ENCODE results near the gene ITPKB.
A peak's percentile ranks its signal among the peaks of the same experiment; 100 is the strongest.
"Not testable (repeated sequence)": the region's sequence is repeated elsewhere in the genome, so short reads cannot be mapped to it uniquely, and the experiment has no call there.

Gene ITPKB

DNA sequence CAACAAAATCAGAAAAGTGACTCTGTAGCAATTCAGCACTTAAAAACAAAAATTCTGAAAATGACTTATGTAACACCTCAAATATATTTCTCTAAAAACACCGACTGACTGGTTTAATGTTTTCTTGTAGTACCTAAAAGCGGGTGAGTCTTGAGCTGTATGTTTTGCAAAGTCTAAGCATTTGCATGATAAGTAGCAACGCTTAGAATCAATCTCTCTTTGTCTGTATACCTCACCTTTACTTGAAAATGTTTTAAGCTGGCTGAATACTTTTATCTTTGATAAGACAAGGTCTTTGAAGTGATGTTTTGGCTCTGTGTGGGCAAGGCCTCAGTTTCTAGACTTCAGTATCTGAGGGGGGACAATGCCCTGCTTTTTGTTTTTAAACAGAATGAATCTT is 8.2 kb downstream of the ITPKB start:
- no peak for DNase-seq

DNA sequence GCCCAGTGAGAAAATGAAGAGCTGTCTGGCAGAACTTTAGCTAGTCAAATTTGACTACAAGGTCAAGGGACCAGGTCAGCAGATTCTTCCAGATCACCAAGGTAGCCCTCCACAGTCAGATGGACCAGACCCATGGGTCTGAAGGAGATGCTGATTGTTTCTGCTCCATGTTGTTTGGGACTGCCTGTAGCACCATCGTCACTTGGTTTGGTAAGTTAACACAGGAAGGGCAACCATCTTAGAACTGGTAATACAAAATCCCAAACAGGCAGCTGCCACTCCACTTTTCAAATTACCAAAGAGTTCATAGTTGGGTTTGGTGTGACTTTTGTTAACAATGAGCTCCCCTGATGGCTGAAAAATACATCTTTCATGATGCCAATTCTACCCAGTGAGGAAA is 9.0 kb downstream of the ITPKB start:
- DNase-seq = no peak

- no peak for DNase-seq
Observed at GRCh38 chr1:226728448-226728847, 10.6 kb downstream of the ITPKB start.

DNA sequence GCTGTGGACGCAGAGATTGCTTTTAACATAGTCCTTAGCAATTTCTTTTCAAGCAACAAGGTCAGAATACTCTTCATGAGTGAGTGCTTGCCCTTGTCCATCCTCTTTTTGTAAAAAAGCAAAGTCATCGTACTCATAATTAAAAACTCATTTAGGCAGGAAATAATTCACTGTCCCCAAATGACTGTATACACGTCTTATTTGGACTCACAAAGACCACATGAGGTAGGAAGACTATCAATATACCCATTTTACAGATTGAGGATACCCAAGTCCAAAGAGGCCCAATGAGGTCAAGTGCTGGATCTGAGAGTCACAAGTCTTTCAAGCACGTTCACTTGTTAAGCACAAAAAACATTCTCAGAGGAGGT is 13.2 kb downstream of the ITPKB start:
- no peak for DNase-seq

- no peak for DNase-seq
Observed at GRCh38 chr1:226723657-226724532, 15.2 kb downstream of the ITPKB start.

- DNase-seq = no peak
Observed at GRCh38 chr1:226722901-226723656, 16.0 kb downstream of the ITPKB start.

GRCh38 chr1:226722240-226722900 is 16.7 kb downstream of the ITPKB start:
- DNase-seq = no peak

GRCh38 chr1:226720574-226720973 is 18.5 kb downstream of the ITPKB start:
- DNase-seq = not testable (repeated sequence)

DNA sequence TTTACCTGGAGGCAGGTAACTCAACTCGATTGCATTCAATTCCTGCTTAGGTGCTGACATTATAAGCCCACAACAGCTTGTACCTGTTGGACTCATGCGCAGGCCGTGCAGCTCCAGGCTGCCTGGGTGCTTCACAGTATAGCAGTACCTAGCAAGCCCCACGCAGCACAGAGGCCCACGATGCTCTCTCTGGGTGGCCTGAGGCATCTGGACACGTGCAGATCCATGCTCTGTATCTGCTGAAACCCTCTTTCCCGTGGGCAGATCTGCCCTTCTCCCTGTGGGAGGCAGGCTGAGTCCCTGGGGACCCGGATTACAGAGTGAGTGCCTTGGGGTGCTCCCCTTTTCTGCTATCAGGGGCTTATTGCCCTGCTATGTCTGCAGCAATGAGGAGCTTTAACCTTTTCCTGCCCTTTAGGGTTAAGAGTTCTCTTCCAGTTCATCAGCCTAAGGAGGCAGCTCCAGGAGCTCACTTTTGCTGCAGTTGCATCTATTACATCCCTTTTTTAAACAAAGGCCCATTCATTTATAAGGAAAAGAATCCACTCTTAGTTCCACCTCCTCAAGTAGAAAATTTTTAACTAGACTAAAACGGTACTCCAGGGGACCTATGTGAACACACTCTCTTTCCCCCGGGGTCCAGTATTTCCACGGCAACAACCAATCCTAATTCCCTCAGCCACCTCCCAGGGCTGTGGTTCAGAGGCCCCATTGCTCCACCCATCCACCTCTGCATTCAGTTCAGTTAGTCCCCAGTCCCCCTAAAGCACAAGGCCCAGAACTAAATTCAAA is 19.3 kb downstream of the ITPKB start:
- no peak for DNase-seq

DNA sequence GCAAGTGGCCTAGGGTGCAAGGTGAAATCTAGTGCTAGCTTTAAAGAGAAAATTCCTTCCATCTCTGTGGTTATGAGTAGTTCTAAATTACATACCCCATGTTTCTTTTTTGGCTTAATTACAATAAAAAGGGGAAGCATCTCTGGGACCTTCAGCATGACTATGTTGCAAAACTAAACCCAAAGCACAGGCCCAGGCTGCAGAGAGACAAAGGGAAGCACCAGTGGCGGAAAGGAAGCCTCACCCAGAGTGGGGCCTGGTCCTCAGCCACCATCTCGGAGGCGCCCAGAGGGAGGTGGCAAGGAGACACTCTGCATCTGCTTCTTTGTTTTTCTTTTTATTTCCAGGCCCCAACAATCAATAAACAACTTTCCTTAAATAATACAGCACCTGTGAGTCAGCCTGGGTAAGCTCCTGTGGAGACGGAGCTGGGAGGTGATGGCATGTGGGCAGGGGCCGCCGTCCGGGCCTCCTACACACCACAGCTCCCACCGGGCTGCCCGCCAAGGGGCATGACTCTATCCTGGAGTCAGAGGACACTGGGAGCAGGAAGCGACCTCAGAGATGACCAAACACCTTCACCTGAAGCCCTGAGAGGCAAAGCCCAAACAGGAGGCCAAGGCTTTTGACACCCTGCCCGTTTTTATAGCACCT is 21.7 kb downstream of the ITPKB start:
- DNase-seq = no peak

- DNase-seq = no peak
Observed at GRCh38 chr1:226716577-226716976, 22.5 kb downstream of the ITPKB start.

DNA sequence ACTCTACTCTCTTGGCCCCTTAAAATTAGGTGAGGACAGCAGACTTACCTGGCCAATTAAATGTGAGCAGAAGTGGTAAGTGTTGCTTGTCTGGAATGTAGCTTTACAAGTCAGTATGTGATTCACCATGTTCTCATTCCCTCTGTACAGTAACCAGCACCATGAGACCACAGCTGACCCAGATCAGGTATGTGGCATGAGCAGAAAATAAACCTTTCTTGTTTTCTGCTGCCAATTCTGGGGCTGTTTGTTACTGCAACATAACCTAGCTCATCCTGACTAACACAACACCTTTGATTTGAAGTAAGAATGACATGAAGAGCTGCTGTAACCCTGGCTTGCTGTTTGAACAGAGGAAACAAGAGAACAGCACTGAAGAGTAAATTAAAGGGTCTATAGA is 24.9 kb downstream of the ITPKB start:
- DNase-seq = no peak

DNA sequence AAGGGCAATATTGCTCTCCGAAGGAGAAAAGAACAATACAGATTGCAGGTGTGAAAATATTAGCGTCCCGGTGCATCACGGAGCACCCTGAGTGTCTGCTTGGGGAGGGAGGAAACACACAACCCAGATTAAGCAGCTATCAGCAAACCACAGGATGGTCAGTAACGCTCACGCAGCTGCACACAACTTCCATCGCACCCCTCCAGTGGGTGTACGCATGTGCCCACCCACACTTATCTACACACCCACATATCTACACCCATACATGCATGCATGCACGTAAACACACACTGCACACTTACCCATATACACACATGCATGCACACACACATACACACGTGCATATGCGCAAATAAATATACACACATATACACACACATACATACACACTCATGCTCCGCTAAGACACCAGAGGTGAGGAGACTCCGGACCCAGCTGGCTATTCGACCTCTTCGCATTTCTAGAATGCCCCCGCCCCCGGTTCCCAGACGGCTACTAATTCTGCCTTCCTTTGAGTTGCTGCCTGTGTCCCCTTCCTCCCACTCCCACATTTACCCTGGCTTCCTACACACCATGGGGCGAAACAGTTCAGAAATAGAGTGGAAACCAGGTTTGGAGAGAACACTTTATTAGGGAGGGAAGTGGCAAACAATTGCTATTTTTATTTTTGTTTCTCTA is 26.2 kb downstream of the ITPKB start:
- DNase-seq = no peak

- peak in 1 of 2 experiments; percentile 42 for DNase-seq
Observed at GRCh38 chr1:226711976-226712741, 26.9 kb downstream of the ITPKB start.

DNA sequence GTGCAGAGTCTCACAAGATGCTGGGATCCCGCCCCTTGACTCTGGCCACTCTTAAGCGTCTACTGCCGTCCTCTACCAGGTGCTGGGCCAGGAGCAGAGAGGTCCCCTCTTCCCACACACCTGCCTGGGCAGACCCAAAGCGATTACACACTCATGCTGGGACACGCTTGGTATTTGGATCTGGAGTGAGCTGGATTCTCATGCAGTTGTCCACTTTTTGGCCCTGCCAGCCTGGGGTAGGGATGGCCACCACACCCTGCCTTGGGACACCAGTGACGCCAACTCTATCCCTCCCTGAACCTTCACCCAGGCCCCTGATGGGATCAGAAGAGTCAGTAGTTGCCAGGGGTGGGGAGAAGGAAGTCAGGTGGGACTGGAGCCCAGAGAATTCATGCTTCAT is 28.6 kb downstream of the ITPKB start:
- DNase-seq = no peak

DNA sequence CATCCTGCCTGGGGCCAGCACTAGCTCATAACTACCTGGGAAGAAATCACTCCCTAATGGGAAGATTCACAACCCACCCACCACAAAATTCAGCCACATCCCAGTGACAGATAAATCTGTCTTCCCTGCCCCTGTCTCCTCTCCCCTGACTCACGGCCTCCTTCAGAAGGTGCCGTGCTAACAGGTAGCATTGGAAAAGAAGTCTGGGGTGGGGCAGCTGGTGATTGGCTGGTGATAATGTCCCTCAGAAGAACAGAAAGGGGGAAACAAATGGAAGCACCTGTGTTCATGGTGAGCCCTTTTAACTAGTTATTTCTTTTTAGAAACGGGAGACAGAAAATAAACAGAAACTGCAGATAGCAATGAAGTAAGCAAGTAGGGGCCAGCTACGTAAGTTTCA is 29.1 kb downstream of the ITPKB start:
- DNase-seq = no peak

GRCh38 chr1:226708967-226709396 is 30.1 kb downstream of the ITPKB start:
- no peak for DNase-seq

DNA sequence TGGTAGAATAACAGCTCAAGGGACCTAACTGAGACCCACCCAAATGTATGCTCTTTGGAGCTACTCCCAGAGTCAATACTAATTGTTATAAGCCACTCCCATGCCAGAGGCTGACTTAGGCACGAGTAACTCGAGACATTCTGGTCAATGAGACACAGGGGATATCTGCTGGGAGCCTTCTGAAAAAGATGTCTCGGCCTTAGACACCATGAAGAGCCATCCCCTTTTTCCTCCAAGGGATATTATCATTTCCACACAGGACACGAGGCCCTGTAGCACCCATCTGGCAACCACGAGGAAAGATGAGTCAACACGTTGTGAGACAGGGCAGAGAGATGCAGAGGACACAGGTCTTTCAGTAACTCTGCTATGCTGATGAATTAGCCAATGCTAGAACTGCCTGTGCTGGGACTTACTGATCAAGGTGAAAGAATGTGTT is 30.7 kb downstream of the ITPKB start:
- peak in 1 of 2 experiments; percentile 56 for DNase-seq

DNA sequence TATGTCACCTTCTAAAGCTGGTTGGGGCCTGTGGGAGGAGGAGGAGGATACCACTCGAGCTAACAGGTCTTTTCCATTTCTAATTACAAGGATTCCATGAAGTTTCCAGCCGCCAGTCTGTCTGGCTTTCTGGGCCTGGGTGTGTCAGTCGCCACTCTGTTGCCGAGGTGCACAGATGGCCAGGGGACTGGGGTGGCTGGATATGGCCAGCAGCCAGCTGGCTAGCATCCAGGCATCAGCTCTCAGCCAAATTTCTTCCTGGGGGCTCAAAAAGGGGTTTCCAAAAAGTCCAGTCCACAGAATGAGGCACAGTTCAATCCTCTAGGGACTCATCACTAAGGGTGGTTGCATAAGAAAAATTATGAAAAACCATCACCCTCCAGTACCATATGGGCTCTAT is 32.4 kb downstream of the ITPKB start:
- DNase-seq = no peak

GRCh38 chr1:226704169-226704937 is 34.7 kb downstream of the ITPKB start:
- no peak for DNase-seq

All from stimulated activated CD4-positive, alpha-beta T cell treated with anti-CD3 and anti-CD28 coated beads, Interleukin-4, amount 100 ng/mL, for 4 hours (primary cell).